COLO668 (cell line): ENCODE results near the gene TTLL9.

Experiments used
- DNase-seq: peaks from one replicate; lab custom pipeline; 2025; ENCODE audit not compliant: unreplicated experiment; lab: John Stamatoyannopoulos, UW

Gene TTLL9

GRCh38 chr20:31974951-31975487, 104.6 kb downstream of the TTLL9 start:
- DNase-seq = no peak

GRCh38 chr20:31975874-31976273, 105.4 kb downstream of the TTLL9 start:
- no peak for DNase-seq

- no peak for DNase-seq
These were observed 106.6 kb downstream of the TTLL9 start for GRCh38 chr20:31977080-31977479.

GRCh38 chr20:31979713-31980426, 109.4 kb downstream of the TTLL9 start:
- DNase-seq = no peak

- DNase-seq = no peak
These were observed 111.3 kb downstream of the TTLL9 start for GRCh38 chr20:31981784-31982183.

- no peak for DNase-seq
These were observed 114.6 kb downstream of the TTLL9 start for GRCh38 chr20:31984981-31985471.

GRCh38 chr20:31987744-31988143, 117.3 kb downstream of the TTLL9 start:
- DNase-seq = no peak

GRCh38 chr20:31988430-31989015, 118.1 kb downstream of the TTLL9 start:
- no peak for DNase-seq

- DNase-seq = no peak
These were observed 118.7 kb downstream of the TTLL9 start for GRCh38 chr20:31989030-31989645.

GRCh38 chr20:31990641-31991338, 120.4 kb downstream of the TTLL9 start:
- no peak for DNase-seq

GRCh38 chr20:31991339-31991705, 120.9 kb downstream of the TTLL9 start:
- DNase-seq = no peak

GRCh38 chr20:31992086-31992485, 121.7 kb downstream of the TTLL9 start:
- DNase-seq = no peak
